ENCODE data around the gene METTL22. TPM values are rescaled to one million over a fixed set of nuclear protein-coding genes. Genes with fewer than 3 reads are reported as not detected.

Gene METTL22
- total RNA-seq, 2 donors from 2014 or later: 18.9 to 47.5 TPM

DNA sequence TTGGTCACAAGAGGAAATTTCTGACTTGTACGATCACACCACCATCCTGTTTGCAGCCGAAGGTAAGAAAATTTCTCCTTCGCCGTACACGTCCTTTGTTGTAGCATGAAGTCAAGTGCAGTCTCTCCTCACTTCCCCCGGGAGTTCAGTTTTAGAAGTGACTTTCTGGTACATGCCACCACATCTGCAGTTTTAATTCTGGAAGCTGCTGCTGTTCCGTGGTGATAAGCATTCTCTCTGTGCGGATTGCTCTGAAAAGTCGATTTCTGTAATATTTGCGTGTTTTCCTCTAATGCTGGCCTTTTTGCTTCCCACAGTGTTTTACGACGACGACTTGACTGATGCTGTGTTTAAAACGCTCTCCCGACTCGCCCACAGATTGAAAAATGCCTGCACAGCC is 20.6 kb downstream of the METTL22 start:
- no peaks in the 10 kb centered on the region for H3K27me3 ChIP-seq
- no peak for ATAC-seq
- no peaks in the 10 kb centered on the region for H3K4me1 ChIP-seq
- 84 to 86% methylated on average over 16 of the region's 16 CpGs for WGBS, 2 donors
- H3K4me3 ChIP-seq: no peak overlapping the region
- DNase-seq: no peak
- intact Hi-C loops (cut with DNase I): no loop called here
- no peak overlapping the region for H3K27ac ChIP-seq
- H3K36me3 ChIP-seq (replicated peaks in 1 of 2; ENCODE audit: insufficient read depth in 1 of 2, low read depth in 2 of 2): peaks cover 18 to 40% of the 10 kb centered on the region in 2 donors
- TF ChIP-seq, protein P1, sequence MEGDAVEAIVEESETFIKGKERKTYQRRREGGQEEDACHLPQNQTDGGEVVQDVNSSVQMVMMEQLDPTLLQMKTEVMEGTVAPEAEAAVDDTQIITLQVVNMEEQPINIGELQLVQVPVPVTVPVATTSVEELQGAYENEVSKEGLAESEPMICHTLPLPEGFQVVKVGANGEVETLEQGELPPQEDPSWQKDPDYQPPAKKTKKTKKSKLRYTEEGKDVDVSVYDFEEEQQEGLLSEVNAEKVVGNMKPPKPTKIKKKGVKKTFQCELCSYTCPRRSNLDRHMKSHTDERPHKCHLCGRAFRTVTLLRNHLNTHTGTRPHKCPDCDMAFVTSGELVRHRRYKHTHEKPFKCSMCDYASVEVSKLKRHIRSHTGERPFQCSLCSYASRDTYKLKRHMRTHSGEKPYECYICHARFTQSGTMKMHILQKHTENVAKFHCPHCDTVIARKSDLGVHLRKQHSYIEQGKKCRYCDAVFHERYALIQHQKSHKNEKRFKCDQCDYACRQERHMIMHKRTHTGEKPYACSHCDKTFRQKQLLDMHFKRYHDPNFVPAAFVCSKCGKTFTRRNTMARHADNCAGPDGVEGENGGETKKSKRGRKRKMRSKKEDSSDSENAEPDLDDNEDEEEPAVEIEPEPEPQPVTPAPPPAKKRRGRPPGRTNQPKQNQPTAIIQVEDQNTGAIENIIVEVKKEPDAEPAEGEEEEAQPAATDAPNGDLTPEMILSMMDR (IDR thresholded peaks at IDR 0.05): no peak
- TF ChIP-seq POLR2A (IDR thresholded peaks at IDR 0.05): no peak
- H3K9me3 ChIP-seq: no peaks in the 10 kb centered on the region

DNA sequence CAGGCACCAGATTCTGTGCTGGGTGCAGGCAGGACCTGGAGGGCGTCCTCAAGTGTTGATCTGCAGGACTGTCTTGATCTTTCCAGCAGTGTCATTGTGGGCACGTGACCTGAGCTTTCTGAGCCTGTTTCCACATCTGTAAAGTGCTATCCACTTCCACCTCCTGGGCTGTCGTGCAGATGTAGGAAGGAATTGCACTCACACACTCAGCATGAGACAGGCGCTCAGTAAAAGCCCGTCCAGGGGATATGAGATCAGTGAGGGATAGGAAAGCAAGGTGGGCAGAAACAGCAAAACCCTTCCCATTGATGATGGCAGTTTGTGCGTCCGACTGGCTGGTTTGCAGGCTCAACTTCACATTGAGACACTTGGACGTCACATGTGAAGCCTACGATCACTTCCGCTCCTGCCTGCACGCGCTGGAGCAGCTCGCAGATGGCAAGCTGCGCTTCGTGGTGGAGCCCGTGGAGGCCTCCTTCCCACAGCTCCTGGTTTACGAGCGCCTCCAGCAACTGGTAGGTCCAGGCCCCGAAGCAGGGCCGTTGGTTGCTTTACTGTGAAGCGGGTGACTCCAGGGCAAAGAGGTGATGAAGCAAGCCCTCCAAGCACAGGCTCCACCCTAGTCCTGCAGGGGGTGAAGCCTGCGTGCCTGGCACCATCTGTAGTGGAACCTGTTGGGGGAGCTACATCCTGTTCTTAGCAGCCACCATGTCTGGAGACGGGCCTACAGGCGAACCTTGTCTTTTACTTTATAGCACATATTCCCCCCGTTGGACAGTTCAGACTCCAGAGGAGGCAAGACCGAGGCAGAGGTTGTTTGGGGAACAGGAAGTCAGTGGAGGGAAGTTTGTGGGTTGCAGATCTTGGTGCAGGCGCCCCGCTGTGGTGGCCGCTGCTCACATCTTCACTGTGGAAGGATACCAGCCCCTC is 23.0 kb downstream of the METTL22 start:
- DNase-seq (peak in 1 of 4 donors; percentile 35), ATAC-seq (no peak)
- H3K27ac ChIP-seq: peak overlapping the region in 1 of 4 donors; percentile 27
- 77 to 89% methylated on average over 22 to 28 of the region's 29 CpGs for WGBS, 2 donors
- no peak overlapping the region for H3K4me3 ChIP-seq
- H3K4me1 ChIP-seq: no peaks in the 10 kb centered on the region
- TF ChIP-seq, protein P1 (IDR thresholded peaks at IDR 0.05): peak in 1 of 7 experiments; percentile 12
- TF ChIP-seq POLR2A (IDR thresholded peaks at IDR 0.05): no peak
- no peaks in the 10 kb centered on the region for H3K9me3 ChIP-seq
- H3K27me3 ChIP-seq: no peaks in the 10 kb centered on the region
- peaks cover 12 to 30% of the 10 kb centered on the region in 2 donors for H3K36me3 ChIP-seq (replicated peaks in 1 of 2; ENCODE audit: insufficient read depth in 1 of 2, low read depth in 2 of 2)
- intact Hi-C loops (cut with DNase I): no loop called here

DNA sequence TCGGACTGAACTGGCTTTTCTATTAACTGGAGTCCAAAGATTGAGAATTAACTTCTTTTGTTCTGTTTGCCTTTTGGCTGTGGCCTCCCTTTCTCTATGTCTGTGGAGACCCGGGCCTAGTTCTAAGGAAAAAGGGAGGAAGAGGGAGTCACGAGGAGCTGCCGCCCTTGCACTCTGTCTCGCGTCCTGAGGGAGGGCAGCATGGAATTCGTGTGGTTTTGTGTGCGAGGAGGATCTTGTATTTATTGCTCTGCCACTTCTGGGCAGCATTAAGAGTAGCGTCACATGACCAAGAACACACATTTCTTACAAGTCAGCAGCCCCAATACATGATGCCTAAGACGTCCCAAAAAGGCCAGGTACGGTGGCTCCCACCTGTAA is 23.6 kb downstream of the METTL22 start:
- no peaks in the 10 kb centered on the region for H3K27me3 ChIP-seq
- H3K9me3 ChIP-seq: no peaks in the 10 kb centered on the region
- H3K4me1 ChIP-seq: no peaks in the 10 kb centered on the region
- intact Hi-C loops (cut with DNase I): no loop called here
- DNase-seq (no peak), ATAC-seq (no peak)
- no peak overlapping the region for H3K27ac ChIP-seq
- 68 to 81% methylated on average over 11 of the region's 11 CpGs for WGBS, 2 donors
- H3K36me3 ChIP-seq (replicated peaks in 1 of 2; ENCODE audit: insufficient read depth in 1 of 2, low read depth in 2 of 2): peaks cover 12 to 24% of the 10 kb centered on the region in 2 donors
- H3K4me3 ChIP-seq: no peak overlapping the region
- TF ChIP-seq POLR2A (IDR thresholded peaks at IDR 0.05): no peak
- TF ChIP-seq, protein P1 (IDR thresholded peaks at IDR 0.05): no peak

DNA sequence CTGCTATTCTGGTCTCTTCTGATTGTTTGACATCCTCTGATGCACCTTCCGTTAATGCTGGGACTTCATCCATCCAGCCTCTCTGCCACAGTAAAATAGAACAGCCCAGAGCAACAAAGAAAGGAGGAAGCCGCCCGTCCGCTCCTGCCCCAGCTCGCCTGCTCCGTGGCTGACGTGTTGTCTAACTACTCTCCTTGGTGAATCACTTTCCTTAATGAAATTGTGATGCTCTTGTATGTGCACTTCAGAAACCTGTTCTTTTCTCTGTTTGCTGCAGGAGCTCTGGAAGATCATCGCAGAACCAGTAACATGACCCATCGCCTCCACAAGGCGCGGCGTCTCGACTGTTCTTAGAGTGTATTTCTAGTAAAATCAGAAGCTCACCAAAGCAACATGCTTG is 24.3 kb downstream of the METTL22 start:
- no peak overlapping the region for H3K27ac ChIP-seq
- peaks cover 12 to 24% of the 10 kb centered on the region in 2 donors for H3K36me3 ChIP-seq (replicated peaks in 1 of 2; ENCODE audit: insufficient read depth in 1 of 2, low read depth in 2 of 2)
- H3K4me1 ChIP-seq: no peaks in the 10 kb centered on the region
- no peak overlapping the region for H3K4me3 ChIP-seq
- WGBS, 2 donors: 87 to 92% methylated on average over 13 of the region's 13 CpGs
- DNase-seq (no peak), ATAC-seq (no peak)
- intact Hi-C loops (cut with DNase I): no loop called here
- no peaks in the 10 kb centered on the region for H3K27me3 ChIP-seq
- TF ChIP-seq POLR2A (IDR thresholded peaks at IDR 0.05): no peak
- TF ChIP-seq, protein P1 (IDR thresholded peaks at IDR 0.05): no peak
- no peaks in the 10 kb centered on the region for H3K9me3 ChIP-seq

All from body of pancreas (tissue), 4 donors.